ENCODE results near the gene SLC35E2B. TPM values are rescaled to one million over a fixed set of nuclear protein-coding genes. Genes with fewer than 3 reads are reported as not detected.
"Not testable (repeated sequence)": the region's sequence is repeated elsewhere in the genome, so short reads cannot be mapped to it uniquely, and the experiment has no call there.

SLC35E2B gene
- total and polyA plus RNA-seq, 3 donors from 2014 or later, result 25.9 to 50.0 (median 48.8) TPM

GRCh38 chr1:1721201-1721600, 28.6 kb upstream of the SLC35E2B start:
- no peak overlapping the region for H3K4me3 ChIP-seq
- no peaks in the 10 kb centered on the region for H3K4me1 ChIP-seq
- intact Hi-C loops (cut with DNase I; ENCODE audit: low total_unique reads), result no loop called here
- H3K9me3 ChIP-seq, result no peaks in the 10 kb centered on the region
- TF ChIP-seq POLR2A (IDR thresholded peaks at IDR 0.05), result no peak
- TF ChIP-seq, protein P1, sequence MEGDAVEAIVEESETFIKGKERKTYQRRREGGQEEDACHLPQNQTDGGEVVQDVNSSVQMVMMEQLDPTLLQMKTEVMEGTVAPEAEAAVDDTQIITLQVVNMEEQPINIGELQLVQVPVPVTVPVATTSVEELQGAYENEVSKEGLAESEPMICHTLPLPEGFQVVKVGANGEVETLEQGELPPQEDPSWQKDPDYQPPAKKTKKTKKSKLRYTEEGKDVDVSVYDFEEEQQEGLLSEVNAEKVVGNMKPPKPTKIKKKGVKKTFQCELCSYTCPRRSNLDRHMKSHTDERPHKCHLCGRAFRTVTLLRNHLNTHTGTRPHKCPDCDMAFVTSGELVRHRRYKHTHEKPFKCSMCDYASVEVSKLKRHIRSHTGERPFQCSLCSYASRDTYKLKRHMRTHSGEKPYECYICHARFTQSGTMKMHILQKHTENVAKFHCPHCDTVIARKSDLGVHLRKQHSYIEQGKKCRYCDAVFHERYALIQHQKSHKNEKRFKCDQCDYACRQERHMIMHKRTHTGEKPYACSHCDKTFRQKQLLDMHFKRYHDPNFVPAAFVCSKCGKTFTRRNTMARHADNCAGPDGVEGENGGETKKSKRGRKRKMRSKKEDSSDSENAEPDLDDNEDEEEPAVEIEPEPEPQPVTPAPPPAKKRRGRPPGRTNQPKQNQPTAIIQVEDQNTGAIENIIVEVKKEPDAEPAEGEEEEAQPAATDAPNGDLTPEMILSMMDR (IDR thresholded peaks at IDR 0.05), result no peak
- no peaks in the 10 kb centered on the region for H3K27me3 ChIP-seq
- H3K27ac ChIP-seq, result no peak overlapping the region
- WGBS, 2 donors, result 79 to 82% methylated on average over 7 of the region's 7 CpGs
- H3K36me3 ChIP-seq (ENCODE audit: low read depth, missing control alignments), result no peaks in the 10 kb centered on the region
- DNase-seq, result peak; percentile 1

DNA sequence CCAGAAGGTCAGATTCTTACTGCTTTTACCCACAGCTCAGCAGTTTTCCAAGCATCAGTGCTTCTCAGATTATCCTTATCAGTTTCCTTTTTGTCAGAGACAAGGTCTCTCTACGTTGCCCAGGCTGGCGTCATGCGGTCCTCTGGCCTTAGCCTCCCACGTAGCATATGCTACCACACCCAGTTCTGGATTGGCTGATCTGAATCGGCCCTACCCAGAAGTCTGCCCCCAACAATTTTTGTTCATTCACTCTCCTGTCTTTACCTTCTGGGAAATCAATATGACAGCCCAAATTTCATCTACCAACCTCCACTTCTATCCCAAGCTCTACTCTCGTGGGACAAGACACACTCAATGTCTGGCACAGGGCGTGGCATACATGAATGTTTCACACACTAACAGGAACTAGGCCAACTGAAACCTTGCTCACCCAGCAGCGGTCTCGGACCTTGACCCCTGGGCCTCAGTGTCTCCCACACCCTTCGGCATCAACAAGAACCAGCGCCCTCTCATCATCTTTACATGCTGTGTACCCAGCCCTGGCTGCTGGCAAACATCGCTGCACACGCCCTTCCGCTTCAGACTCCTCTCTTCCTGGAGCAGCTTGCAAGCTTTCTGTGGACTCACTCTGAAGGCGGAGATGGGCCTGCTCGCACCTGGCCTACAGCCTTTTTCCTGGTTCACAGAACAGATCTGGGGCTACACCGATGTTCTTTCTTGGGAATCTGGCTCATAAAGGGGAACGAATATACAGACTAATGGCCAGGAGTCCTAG, 22.7 kb upstream of the SLC35E2B start:
- H3K27ac ChIP-seq; H3K36me3 ChIP-seq (ENCODE audit: low read depth, missing control alignments); H3K4me3 ChIP-seq; intact Hi-C loops (cut with DNase I; ENCODE audit: low total_unique reads); H3K27me3 ChIP-seq; H3K4me1 ChIP-seq; H3K9me3 ChIP-seq; DNase-seq: not testable (repeated sequence)
- WGBS, 2 donors, result 76 to 95% methylated on average over 11 of the region's 18 CpGs

GRCh38 chr1:1707897-1708296, 15.3 kb upstream of the SLC35E2B start:
- DNase-seq; H3K27me3 ChIP-seq; H3K4me1 ChIP-seq; H3K9me3 ChIP-seq; H3K27ac ChIP-seq; intact Hi-C loops (cut with DNase I; ENCODE audit: low total_unique reads); H3K36me3 ChIP-seq (ENCODE audit: low read depth, missing control alignments); H3K4me3 ChIP-seq: not testable (repeated sequence)
- 100% methylated on average over 2 of the region's 20 CpGs; no CpG with 5 or more reads in 1 of the 2 donors for WGBS, 2 donors

GRCh38 chr1:1707241-1707640, 14.6 kb upstream of the SLC35E2B start:
- H3K4me1 ChIP-seq; H3K27me3 ChIP-seq; H3K36me3 ChIP-seq (ENCODE audit: low read depth, missing control alignments); H3K9me3 ChIP-seq; H3K4me3 ChIP-seq; DNase-seq; intact Hi-C loops (cut with DNase I; ENCODE audit: low total_unique reads); H3K27ac ChIP-seq: not testable (repeated sequence)
- 96% methylated on average over 8 of the region's 23 CpGs; no CpG with 5 or more reads in 1 of the 2 donors for WGBS, 2 donors

DNA sequence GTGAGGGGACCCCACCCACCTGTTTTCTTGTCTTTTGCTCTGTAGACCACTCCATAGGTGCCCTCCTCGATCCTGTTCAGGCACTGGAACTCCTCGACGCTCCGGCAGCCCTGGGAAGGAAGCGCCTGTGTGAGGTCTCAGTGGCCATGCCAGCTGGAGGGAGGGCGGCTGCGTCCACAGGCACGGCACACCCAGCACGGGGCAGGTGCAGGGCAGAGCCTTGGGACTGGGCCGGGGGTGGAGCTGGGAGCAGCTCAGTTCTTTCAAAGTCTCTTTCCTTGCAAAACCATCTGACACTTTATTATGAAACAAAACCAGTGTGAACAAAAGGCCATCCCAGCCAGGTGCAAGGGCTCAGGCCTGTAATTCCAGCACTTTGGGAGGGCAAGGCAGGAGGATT, 13.0 kb upstream of the SLC35E2B start:
- H3K36me3 ChIP-seq (ENCODE audit: low read depth, missing control alignments); H3K9me3 ChIP-seq; DNase-seq; H3K4me1 ChIP-seq; H3K27ac ChIP-seq; H3K27me3 ChIP-seq; H3K4me3 ChIP-seq; intact Hi-C loops (cut with DNase I; ENCODE audit: low total_unique reads): not testable (repeated sequence)
- WGBS, 2 donors, result no CpG with 5 or more reads among the region's 10 CpGs

- H3K4me3 ChIP-seq; H3K27me3 ChIP-seq; H3K36me3 ChIP-seq (ENCODE audit: low read depth, missing control alignments); H3K9me3 ChIP-seq; intact Hi-C loops (cut with DNase I; ENCODE audit: low total_unique reads); H3K27ac ChIP-seq; H3K4me1 ChIP-seq: not testable (repeated sequence)
- WGBS, 2 donors, result 79 to 94% methylated on average over 11 to 22 of the region's 27 CpGs
- DNase-seq, result peak; percentile 4
Observed at GRCh38 chr1:1704284-1704957, 11.8 kb upstream of the SLC35E2B start.

GRCh38 chr1:1703796-1704195, 11.2 kb upstream of the SLC35E2B start:
- Histone ChIP-seq H3K36me3 (ENCODE audit: low read depth, missing control alignments) (no peaks in the 10 kb centered on the region), H3K9me3 (no peaks in the 10 kb centered on the region), H3K27ac (no peak overlapping the region), H3K27me3 (no peaks in the 10 kb centered on the region), H3K4me3 (no peak overlapping the region), H3K4me1 (no peaks in the 10 kb centered on the region)
- TF ChIP-seq, protein P1 (IDR thresholded peaks at IDR 0.05), result no peak
- no peak for TF ChIP-seq POLR2A (IDR thresholded peaks at IDR 0.05)
- intact Hi-C loops (cut with DNase I; ENCODE audit: low total_unique reads), result no loop called here
- WGBS, 2 donors, result 88 to 94% methylated on average over 14 to 20 of the region's 22 CpGs
- peak; percentile 13 for DNase-seq

GRCh38 chr1:1702506-1702905, 9.9 kb upstream of the SLC35E2B start:
- H3K4me1 ChIP-seq; intact Hi-C loops (cut with DNase I; ENCODE audit: low total_unique reads); H3K36me3 ChIP-seq (ENCODE audit: low read depth, missing control alignments); H3K9me3 ChIP-seq; H3K4me3 ChIP-seq; H3K27me3 ChIP-seq; H3K27ac ChIP-seq; DNase-seq: not testable (repeated sequence)
- WGBS, 2 donors, result 79 to 80% methylated on average over 6 to 11 of the region's 18 CpGs

- DNase-seq; intact Hi-C loops (cut with DNase I; ENCODE audit: low total_unique reads); H3K4me3 ChIP-seq: not testable (repeated sequence)
Observed at GRCh38 chr1:1700557-1700956, 8.0 kb upstream of the SLC35E2B start.

DNA sequence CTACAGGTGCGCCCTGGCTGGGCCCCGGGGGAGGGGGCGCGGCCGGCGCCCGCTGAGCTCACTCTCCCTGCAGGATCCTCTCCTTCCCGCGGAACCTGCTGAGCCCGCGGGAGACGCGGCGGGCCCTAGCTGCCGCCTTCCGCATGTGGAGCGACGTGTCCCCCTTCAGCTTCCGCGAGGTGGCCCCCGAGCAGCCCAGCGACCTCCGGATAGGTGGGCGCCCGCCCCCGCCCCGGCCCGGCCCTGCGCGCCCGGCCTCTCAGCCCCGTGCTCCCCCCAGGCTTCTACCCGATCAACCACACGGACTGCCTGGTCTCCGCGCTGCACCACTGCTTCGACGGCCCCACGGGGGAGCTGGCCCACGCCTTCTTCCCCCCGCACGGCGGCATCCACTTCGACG, 7.5 kb upstream of the SLC35E2B start:
- H3K27ac ChIP-seq; H3K4me3 ChIP-seq; H3K27me3 ChIP-seq; H3K4me1 ChIP-seq; H3K36me3 ChIP-seq (ENCODE audit: low read depth, missing control alignments); intact Hi-C loops (cut with DNase I; ENCODE audit: low total_unique reads); DNase-seq; H3K9me3 ChIP-seq: not testable (repeated sequence)
- no CpG with 5 or more reads among the region's 45 CpGs for WGBS, 2 donors

More at GRCh38 chr1:1700557-1700956, 8.0 kb upstream of the SLC35E2B start:
- H3K4me1 ChIP-seq; H3K36me3 ChIP-seq (ENCODE audit: low read depth, missing control alignments); H3K27ac ChIP-seq; H3K9me3 ChIP-seq; H3K27me3 ChIP-seq: not testable (repeated sequence)
- WGBS, 2 donors, result no CpG with 5 or more reads among the region's 33 CpGs

Measured in testis (tissue), 3 donors.